Peyer's patch (tissue), 4 donors: Measurements from ENCODE around the gene OR8G1. TPM values are rescaled to one million over a fixed set of nuclear protein-coding genes. Genes with fewer than 3 reads are reported as not detected.

Experiments
- DNase-seq, 3 donors: peaks; one replicate each; pipeline ENCODE4 v3.0.0-alpha.2; 2017 to 2019
- H3K27ac ChIP-seq, 4 donors: fragments of 200-600 bp; sonication (generic); one replicate each; pipeline ENCODE4 v1.5.1; 2016 to 2019
- H3K27me3 ChIP-seq, 2 donors: fragments of 200-600 bp; sonication (generic); one replicate each; pipeline ENCODE4 v1.5.1; 2019
- H3K36me3 ChIP-seq, 3 donors: fragments of 200-600 bp; sonication (generic); one replicate each; pipeline ENCODE4 v1.5.1; 2016 to 2019
- H3K4me1 ChIP-seq, 4 donors: fragments of 200-600 bp; sonication (generic); one replicate each; pipeline ENCODE4 v1.5.1; 2016 to 2019
- H3K4me3 ChIP-seq, 4 donors: fragments of 200-600 bp; sonication (generic); 1 replicate in 3 of 4; 2 replicates in 1 of 4; pipeline ENCODE4 v1.5.1; 2016 to 2019; ENCODE audit warnings: mild to moderate bottlenecking in 1 of 4
- H3K9me3 ChIP-seq, 4 donors: fragments of 200-600 bp; sonication (generic); one replicate each; pipeline ENCODE4 v1.5.1; 2016 to 2019; ENCODE audit warnings: mild to moderate bottlenecking in 1 of 4
- POLR2A ChIP-seq, 2 donors: fragments of 450-650 bp; IDR thresholded peaks; one replicate each; pipeline ENCODE4 v1.5.1; 2017; ENCODE audit warnings: antibody characterized with exemption in 2 of 2, mild to moderate bottlenecking in 2 of 2, moderate library complexity in 2 of 2
- total RNA-seq, 4 donors: library from RNA; depleted of rRNA; stranded (reverse); fragments of >200 nt; gene quantifications; one replicate each; pipeline ENCODE4 v1.1.0, GENCODE V29; 2016
- TF ChIP-seq, protein P1 (sequence below), 6 experiments: fragments of 450-650 bp in 4 of 6; fragments of 200-600 bp in 2 of 6; sonication (generic) in 1 of 6; IDR thresholded peaks; one replicate each; pipeline ENCODE4 v1.5.1; 2017 to 2019; ENCODE audit warnings: antibody characterized with exemption in 6 of 6, mild to moderate bottlenecking in 3 of 6, moderate library complexity in 1 of 6

OR8G1 gene
- total RNA-seq, 4 donors from 2014 or later = 0.13 TPM; not detected in 3

DNA sequence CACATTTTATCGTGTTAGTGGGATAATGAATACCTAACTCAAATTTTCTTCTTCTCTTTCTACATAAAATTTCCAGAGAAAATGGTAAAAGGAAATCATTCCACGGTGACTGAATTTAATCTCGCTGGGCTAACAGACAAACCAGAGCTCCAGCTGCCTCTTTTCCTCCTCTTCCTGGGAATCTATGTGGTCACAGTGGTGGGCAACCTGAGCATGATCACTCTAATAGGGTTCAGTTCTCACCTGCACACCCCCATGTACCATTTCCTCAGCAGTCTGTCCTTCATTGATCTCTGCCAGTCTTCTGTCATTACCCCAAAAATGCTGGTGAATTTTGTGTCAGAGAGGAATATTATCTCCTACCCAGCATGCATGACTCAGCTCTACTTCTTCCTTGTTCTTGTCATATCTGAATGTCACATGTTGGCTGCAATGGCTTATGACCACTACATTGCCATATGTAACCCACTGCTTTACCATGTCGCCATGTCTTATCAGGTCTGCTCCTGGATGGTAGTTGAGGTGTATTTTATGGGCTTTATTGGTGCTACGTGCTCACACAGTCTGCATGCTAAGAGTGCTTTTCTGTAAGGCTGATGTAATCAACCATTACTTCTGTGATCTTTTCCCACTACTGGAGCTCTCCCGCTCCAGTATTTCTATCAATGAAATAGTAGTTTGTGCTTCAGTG is 33.6 kb upstream of the OR8G1 start:
- TF ChIP-seq, protein P1, sequence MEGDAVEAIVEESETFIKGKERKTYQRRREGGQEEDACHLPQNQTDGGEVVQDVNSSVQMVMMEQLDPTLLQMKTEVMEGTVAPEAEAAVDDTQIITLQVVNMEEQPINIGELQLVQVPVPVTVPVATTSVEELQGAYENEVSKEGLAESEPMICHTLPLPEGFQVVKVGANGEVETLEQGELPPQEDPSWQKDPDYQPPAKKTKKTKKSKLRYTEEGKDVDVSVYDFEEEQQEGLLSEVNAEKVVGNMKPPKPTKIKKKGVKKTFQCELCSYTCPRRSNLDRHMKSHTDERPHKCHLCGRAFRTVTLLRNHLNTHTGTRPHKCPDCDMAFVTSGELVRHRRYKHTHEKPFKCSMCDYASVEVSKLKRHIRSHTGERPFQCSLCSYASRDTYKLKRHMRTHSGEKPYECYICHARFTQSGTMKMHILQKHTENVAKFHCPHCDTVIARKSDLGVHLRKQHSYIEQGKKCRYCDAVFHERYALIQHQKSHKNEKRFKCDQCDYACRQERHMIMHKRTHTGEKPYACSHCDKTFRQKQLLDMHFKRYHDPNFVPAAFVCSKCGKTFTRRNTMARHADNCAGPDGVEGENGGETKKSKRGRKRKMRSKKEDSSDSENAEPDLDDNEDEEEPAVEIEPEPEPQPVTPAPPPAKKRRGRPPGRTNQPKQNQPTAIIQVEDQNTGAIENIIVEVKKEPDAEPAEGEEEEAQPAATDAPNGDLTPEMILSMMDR (IDR thresholded peaks at IDR 0.05) = no peak
- no peak for TF ChIP-seq POLR2A (IDR thresholded peaks at IDR 0.05)
- no peak for DNase-seq

DNA sequence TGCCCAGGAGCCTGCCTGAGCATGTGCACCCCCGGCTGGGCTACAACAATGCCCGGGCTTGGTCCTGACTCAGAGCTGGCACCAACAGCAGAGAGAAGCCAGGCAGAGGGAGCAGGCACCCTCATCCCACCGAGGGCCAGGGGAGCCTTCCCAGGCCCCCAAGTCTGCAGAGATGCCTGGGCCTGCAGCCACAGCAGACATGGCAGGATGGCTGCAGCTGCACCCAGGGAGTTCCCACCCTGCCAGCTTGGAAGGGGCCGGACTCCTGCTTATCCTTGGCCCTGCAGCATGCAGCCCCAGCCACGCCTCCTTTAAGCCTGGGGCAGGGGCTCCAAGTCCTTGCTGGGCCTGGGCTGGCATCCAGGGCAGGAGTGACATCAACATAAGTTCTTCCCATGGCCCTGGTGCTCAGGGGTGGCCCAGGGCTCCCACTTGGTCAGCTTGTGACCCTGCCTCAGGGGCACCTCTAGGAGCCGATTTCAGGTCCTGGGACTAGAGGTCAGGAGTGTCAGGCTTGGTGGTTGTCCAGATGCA is 31.0 kb upstream of the OR8G1 start:
- Histone ChIP-seq H3K27me3 (no peaks in the 10 kb centered on the region), H3K9me3 (no peaks in the 10 kb centered on the region), H3K4me1 (no peaks in the 10 kb centered on the region), H3K36me3 (no peaks in the 10 kb centered on the region), H3K4me3 (no peak overlapping the region), H3K27ac (no peak overlapping the region)
- TF ChIP-seq, protein P1 (IDR thresholded peaks at IDR 0.05) = no peak
- no peak for TF ChIP-seq POLR2A (IDR thresholded peaks at IDR 0.05)
- DNase-seq = no peak

More for the DNA sequence above, 33.6 kb upstream of the OR8G1 start:
- Histone ChIP-seq H3K4me1 (no peaks in the 10 kb centered on the region), H3K36me3 (no peaks in the 10 kb centered on the region), H3K27me3 (no peaks in the 10 kb centered on the region), H3K4me3 (no peak overlapping the region), H3K9me3 (no peaks in the 10 kb centered on the region), H3K27ac (no peak overlapping the region)

DNA sequence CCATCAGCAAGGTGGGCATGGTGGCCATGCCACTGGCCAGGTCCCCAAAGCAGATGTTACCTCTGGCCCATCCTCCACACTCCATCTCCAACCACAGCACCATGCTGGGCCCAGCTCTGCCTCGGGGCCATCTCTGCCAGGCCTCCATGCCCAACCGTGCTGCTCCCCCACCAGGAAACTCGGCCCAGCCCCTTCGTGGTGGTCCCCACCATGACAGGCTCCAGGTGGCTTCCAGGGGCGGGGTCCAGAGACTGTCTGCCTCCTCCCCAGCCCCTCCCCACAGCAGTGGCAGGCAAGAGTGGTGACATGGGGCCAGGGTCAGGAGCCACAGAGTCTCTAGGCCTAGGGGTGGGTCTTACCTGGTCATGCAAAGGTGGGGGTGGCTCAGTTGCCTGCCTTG is 30.5 kb upstream of the OR8G1 start:
- Histone ChIP-seq H3K27ac (no peak overlapping the region), H3K4me1 (no peaks in the 10 kb centered on the region), H3K9me3 (no peaks in the 10 kb centered on the region), H3K27me3 (no peaks in the 10 kb centered on the region), H3K36me3 (no peaks in the 10 kb centered on the region), H3K4me3 (no peak overlapping the region)
- DNase-seq = no peak
- no peak for TF ChIP-seq POLR2A (IDR thresholded peaks at IDR 0.05)
- TF ChIP-seq, protein P1 (IDR thresholded peaks at IDR 0.05) = no peak

DNA sequence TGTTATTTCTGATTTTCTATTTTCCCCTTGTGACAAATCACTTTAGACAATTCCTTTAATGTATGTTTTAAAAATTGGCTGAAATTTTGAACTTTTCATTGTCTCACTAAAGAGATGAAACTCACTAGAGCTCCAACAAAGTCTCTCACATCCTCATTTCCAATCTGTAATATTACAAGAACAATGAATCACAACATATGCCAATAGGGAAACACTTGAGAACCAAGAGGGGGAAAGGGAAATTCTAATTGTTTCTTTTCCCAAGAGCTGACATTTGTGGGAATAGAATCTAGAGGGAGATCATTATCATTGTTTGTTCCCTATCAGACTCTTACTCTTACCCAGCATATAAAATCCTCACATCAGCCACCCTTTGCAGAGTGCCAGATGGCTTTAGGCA is 29.6 kb upstream of the OR8G1 start:
- Histone ChIP-seq H3K9me3 (no peaks in the 10 kb centered on the region), H3K27me3 (no peaks in the 10 kb centered on the region), H3K4me1 (no peaks in the 10 kb centered on the region), H3K36me3 (no peaks in the 10 kb centered on the region), H3K4me3 (no peak overlapping the region), H3K27ac (no peak overlapping the region)
- TF ChIP-seq, protein P1 (IDR thresholded peaks at IDR 0.05) = no peak
- TF ChIP-seq POLR2A (IDR thresholded peaks at IDR 0.05) = no peak
- no peak for DNase-seq

DNA sequence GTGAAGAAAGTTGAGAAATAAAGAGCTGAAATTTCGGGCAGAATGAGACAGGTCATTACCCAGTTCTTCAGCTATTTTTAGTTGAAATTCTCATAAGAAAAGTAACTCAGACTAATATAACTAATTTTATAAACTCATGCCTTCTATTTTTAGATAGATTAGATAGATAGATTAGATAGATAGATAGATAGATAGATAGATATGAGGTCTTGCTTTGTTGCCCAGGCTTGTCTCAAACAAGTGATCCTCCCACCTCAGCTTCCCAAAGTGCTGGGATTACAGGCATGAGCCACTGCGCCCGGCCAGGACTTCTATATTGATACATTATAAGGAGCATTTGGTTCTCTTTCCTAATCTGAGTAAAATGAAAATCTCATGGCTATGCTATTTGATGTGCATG is 26.9 kb upstream of the OR8G1 start:
- Histone ChIP-seq H3K27ac (no peak overlapping the region), H3K4me1 (no peaks in the 10 kb centered on the region), H3K4me3 (no peak overlapping the region), H3K27me3 (no peaks in the 10 kb centered on the region), H3K9me3 (no peaks in the 10 kb centered on the region), H3K36me3 (no peaks in the 10 kb centered on the region)
- TF ChIP-seq POLR2A (IDR thresholded peaks at IDR 0.05) = no peak
- TF ChIP-seq, protein P1 (IDR thresholded peaks at IDR 0.05) = no peak
- DNase-seq = no peak
